HepG2 (cell line): ENCODE results near the gene ARHGEF3. TPM values are rescaled to one million over a fixed set of nuclear protein-coding genes. Genes with fewer than 3 reads are reported as not detected.

Experiments used
- ARID4A ChIP-seq: sonication (generic); formaldehyde crosslinking; IDR thresholded peaks from 2 replicates; pipeline ENCODE4 v1.5.0; 2020; ENCODE audit warnings: mild to moderate bottlenecking, missing genetic modification reagents, borderline replicate concordance
- ATM ChIP-seq: fragments of 450-650 bp; IDR thresholded peaks from 2 replicates; pipeline ENCODE4 v1.7.1; 2017; ENCODE audit warnings: mild to moderate bottlenecking, borderline replicate concordance
- CEBPZ ChIP-seq: IDR thresholded peaks from 2 replicates; pipeline ENCODE4 v1.6.1; 2012; ENCODE audit warnings: low read length, improper control_type of control experiment
- GLMP ChIP-seq: sonication (generic); formaldehyde crosslinking; IDR thresholded peaks from 2 replicates; pipeline ENCODE4 v1.9.0; 2021; ENCODE audit warnings: missing genetic modification reagents, mild to moderate bottlenecking, borderline replicate concordance
- MIXL1 ChIP-seq: IDR thresholded peaks from 2 replicates; pipeline ENCODE4 v1.6.1; 2016
- MTERF4 ChIP-seq: sonication (generic); formaldehyde crosslinking; IDR thresholded peaks from 2 replicates; pipeline ENCODE4 v1.8.0; 2023; ENCODE audit warnings: mild to moderate bottlenecking, missing genetic modification reagents
- PBX3 ChIP-seq: sonication (generic); formaldehyde crosslinking; IDR thresholded peaks from 2 replicates; pipeline ENCODE4 v1.8.1; 2023; ENCODE audit warnings: missing genetic modification reagents, inconsistent platforms, borderline replicate concordance
- PLSCR1 ChIP-seq: sonication (generic); formaldehyde crosslinking; IDR thresholded peaks from 2 replicates; pipeline ENCODE4 v1.5.0; 2020; ENCODE audit warnings: missing genetic modification reagents, mild to moderate bottlenecking, borderline replicate concordance
- YY1 ChIP-seq: IDR thresholded peaks from 2 replicates; pipeline ENCODE4 v1.6.1; 2011; ENCODE audit warnings: low read length, low read depth, moderate library complexity, mild to moderate bottlenecking; ENCODE audit not compliant: insufficient read depth, insufficient replicate concordance
- ZBTB43 ChIP-seq: sonication (generic); formaldehyde crosslinking; conservative IDR thresholded peaks from 2 replicates; pipeline ENCODE4 v1.4.0; 2020; ENCODE audit warnings: missing genetic modification reagents
- ZNF556 ChIP-seq: sonication (generic); formaldehyde crosslinking; IDR thresholded peaks from 2 replicates; pipeline ENCODE4 v1.4.0; 2020; ENCODE audit warnings: mild to moderate bottlenecking, missing genetic modification reagents, borderline replicate concordance
- ZNF557 ChIP-seq: sonication (generic); formaldehyde crosslinking; IDR thresholded peaks from 2 replicates; pipeline ENCODE4 v1.4.0; 2020; ENCODE audit warnings: missing genetic modification reagents
- ZNF740 ChIP-seq: sonication (generic); formaldehyde crosslinking; IDR thresholded peaks from 2 replicates; pipeline ENCODE4 v1.4.0; 2020; ENCODE audit warnings: missing genetic modification reagents
- ZSCAN9 ChIP-seq: IDR thresholded peaks from 2 replicates; pipeline ENCODE4 v1.6.1; 2016; ENCODE audit warnings: borderline replicate concordance
- polyA plus RNA-seq, 8 experiments: library from polyadenylated mRNA; depleted of rRNA in 3 of 8; stranded (reverse) in 7 of 8; unstranded in 1 of 8; fragments of >200 nt; fragmentation: Illumina TruSeq in 4 of 8; extraction: Trizol in 4 of 8; gene quantifications; 2 replicates each; pipeline versions ENCODE4 v1.2.1 to v1.2.3, GENCODE V29; 2011 to 2016; ENCODE audit warnings: low read depth in 4 of 8, missing spikeins in 1 of 8, mixed read lengths in 1 of 8; ENCODE audit not compliant: insufficient read depth in 1 of 8
- total RNA-seq, 5 experiments: library from RNA; depleted of rRNA; stranded (reverse); fragments of >200 nt; fragmentation: Illumina TruSeq; extraction: Trizol; gene quantifications; 2 replicates each; pipeline ENCODE4 v1.2.3, GENCODE V29; 2016; ENCODE audit warnings: low read depth in 1 of 5

ARHGEF3 gene
- total and polyA plus RNA-seq, 2 of the 13 experiments (the other 11 are each of a cell fraction or from before 2014, with no cell fraction given) = 14.8 to 23.1 TPM

GRCh38 chr3:56682462-56683121, 119.2 kb downstream of the ARHGEF3 start (continued):
- 0 out of 2 replicates have a peak, but pooled peaks have one; percentile 53 for TF ChIP-seq PLSCR1
- TF ChIP-seq ZNF556 = peak; percentile 44; the same call in 1 of the 2 replicates
- no peak for TF ChIP-seq ZNF557 (CRISPR knock-in tag)
- TF ChIP-seq CEBPZ = no peak
- TF ChIP-seq ATM = no peak
- TF ChIP-seq MIXL1 = no peak
- TF ChIP-seq ZNF740 (CRISPR knock-in tag) = peak; percentile 47; the same call in 1 of the 2 replicates
- no peak for TF ChIP-seq ZBTB43 (CRISPR knock-in tag)
- peak; percentile 81; the same call in 1 of the 2 replicates for TF ChIP-seq ARID4A (CRISPR knock-in tag)
- TF ChIP-seq MTERF4 (CRISPR knock-in tag) = no peak
- no peak for TF ChIP-seq ZSCAN9 (CRISPR knock-in tag)
- peak; percentile 65; the same call in 1 of the 2 replicates for TF ChIP-seq GLMP (CRISPR knock-in tag)
- peak; percentile 94 for TF ChIP-seq YY1
- TF ChIP-seq PBX3 (CRISPR knock-in tag) = no peak
